ENCODE measurements around the gene EFCAB5. TPM values are rescaled to one million over a fixed set of nuclear protein-coding genes. Genes with fewer than 3 reads are reported as not detected.

The EFCAB5 gene
- total and polyA plus RNA-seq, 10 of the 15 experiments (the other 5 are each of a cell fraction or from before 2014, with no cell fraction given) = 0.39 to 2.6 (median 1.0) TPM

- TF ChIP-seq, protein P1, sequence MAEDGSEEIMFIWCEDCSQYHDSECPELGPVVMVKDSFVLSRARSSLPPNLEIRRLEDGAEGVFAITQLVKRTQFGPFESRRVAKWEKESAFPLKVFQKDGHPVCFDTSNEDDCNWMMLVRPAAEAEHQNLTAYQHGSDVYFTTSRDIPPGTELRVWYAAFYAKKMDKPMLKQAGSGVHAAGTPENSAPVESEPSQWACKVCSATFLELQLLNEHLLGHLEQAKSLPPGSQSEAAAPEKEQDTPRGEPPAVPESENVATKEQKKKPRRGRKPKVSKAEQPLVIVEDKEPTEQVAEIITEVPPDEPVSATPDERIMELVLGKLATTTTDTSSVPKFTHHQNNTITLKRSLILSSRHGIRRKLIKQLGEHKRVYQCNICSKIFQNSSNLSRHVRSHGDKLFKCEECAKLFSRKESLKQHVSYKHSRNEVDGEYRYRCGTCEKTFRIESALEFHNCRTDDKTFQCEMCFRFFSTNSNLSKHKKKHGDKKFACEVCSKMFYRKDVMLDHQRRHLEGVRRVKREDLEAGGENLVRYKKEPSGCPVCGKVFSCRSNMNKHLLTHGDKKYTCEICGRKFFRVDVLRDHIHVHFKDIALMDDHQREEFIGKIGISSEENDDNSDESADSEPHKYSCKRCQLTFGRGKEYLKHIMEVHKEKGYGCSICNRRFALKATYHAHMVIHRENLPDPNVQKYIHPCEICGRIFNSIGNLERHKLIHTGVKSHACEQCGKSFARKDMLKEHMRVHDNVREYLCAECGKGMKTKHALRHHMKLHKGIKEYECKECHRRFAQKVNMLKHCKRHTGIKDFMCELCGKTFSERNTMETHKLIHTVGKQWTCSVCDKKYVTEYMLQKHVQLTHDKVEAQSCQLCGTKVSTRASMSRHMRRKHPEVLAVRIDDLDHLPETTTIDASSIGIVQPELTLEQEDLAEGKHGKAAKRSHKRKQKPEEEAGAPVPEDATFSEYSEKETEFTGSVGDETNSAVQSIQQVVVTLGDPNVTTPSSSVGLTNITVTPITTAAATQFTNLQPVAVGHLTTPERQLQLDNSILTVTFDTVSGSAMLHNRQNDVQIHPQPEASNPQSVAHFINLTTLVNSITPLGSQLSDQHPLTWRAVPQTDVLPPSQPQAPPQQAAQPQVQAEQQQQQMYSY (CRISPR knock-in tag; IDR thresholded peaks at IDR 0.05) = no peak
- TF ChIP-seq IRF4 (IDR thresholded peaks at IDR 0.05; ENCODE audit: low read depth, low read length) = no peak
- TF ChIP-seq SMC3 (IDR thresholded peaks at IDR 0.05; ENCODE audit: borderline replicate concordance, low read length) = no peak
- TF ChIP-seq SMAD5 (IDR thresholded peaks at IDR 0.05; ENCODE audit: low read depth) = no peak
- TF ChIP-seq PKNOX1 (IDR thresholded peaks at IDR 0.05) = no peak
These were observed at the start of gene EFCAB5 (continued) for GRCh38 chr17:29941334-29941733.

DNA sequence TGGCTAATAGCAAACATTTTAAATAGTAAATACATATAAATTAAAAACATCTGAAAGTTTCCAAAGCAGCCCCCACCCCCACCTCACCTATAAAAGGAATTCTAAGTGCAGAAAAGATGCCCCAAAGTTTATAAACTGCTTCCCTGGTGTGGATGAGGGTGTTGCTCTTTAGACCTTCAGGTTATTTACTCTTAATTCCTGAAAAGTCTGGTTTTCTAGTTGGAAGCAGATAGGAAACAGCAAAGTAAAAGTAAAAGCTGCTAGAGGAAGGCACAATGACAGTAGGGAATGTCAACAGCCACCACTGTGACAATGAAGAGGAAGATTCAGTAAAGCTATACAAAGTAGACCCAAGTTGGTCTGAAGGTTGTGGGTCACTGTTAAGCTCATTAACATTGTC is 49.2 kb upstream of the EFCAB5 start:
- H3K27ac ChIP-seq (ENCODE audit: control insufficient read depth, insufficient read depth) = no peak overlapping the region
- H4K20me1 ChIP-seq (ENCODE audit: control insufficient read depth, insufficient read depth) = no peaks in the 10 kb centered on the region; the same call in 1 of the 2 replicates
- intact Hi-C loops (cut with micrococcal nuclease; ENCODE audit: unreplicated experiment) (no loop called here), in situ Hi-C loops (cut with MboI) (no loop called here)
- no peaks in the 10 kb centered on the region for H3K27me3 ChIP-seq (replicated peaks in 1 of 2; ENCODE audit: control insufficient read depth in 2 of 2, insufficient read depth in 2 of 2, low read length in 1 of 2)
- ChIA-PET SMC1A (ENCODE audit: uncharacterized antibody, unreplicated experiment) (interaction anchor here (1.0 to 2.3 kb wide), 8 partner anchors 17 to 129 kb away, joined by 3 to 14 read pairs (median 4); partner anchors contain the start of gene SSH2), POLR2A (interaction anchor here (1.2 kb wide), 1 partner anchor 14 kb away, joined by 3 read pairs; no protein-coding TSS in a partner anchor), RAD21 (ENCODE audit: unreplicated experiment) (interaction anchor here (0.8 to 2.3 kb wide), 4 partner anchors 24 to 85 kb away, joined by 3 to 10 read pairs (median 5); no protein-coding TSS in a partner anchor), CTCF (interaction anchor here (0.6 to 1.4 kb wide), 9 partner anchors 17 to 113 kb away, joined by 3 to 5 read pairs (median 3); no protein-coding TSS in a partner anchor)
- peaks cover 8% of the 10 kb centered on the region for H3K79me2 ChIP-seq (ENCODE audit: control insufficient read depth, insufficient read depth, low read length)
- H3K4me2 ChIP-seq (ENCODE audit: control insufficient read depth, insufficient read depth) = no peak overlapping the region
- no peaks in the 10 kb centered on the region; the same call in 1 of the 3 replicates for H3K9me3 ChIP-seq (replicated peaks; ENCODE audit: control insufficient read depth, insufficient read depth, low read length)
- ATAC-seq (no peak), FAIRE-seq (no peak), DNase-seq (ENCODE audit: low read depth, low spot score) (no peak)
- H3K4me1 ChIP-seq (ENCODE audit: control insufficient read depth, insufficient read depth, low read length) = no peaks in the 10 kb centered on the region; the same call in 1 of the 2 replicates
- no peak overlapping the region for H2AFZ ChIP-seq (ENCODE audit: control insufficient read depth, low read depth, low read length)
- H3K36me3 ChIP-seq (ENCODE audit: control insufficient read depth in 2 of 2, insufficient read depth in 2 of 2, low read length in 1 of 2) = 0 out of 4 replicates have a peak, but pooled peaks cover 0 to 5% of the 10 kb centered on the region in 2 experiments
- no peak overlapping the region for H3K9ac ChIP-seq (ENCODE audit: control insufficient read depth, insufficient read depth, low read length)
- BruUV-seq (replicated peaks) = no TSS peak
- no peak overlapping the region for H3K4me3 ChIP-seq
- TF ChIP-seq SRF (IDR thresholded peaks at IDR 0.05; ENCODE audit: low read depth in 2 of 2, low read length in 2 of 2) (no peak), ZZZ3 (IDR thresholded peaks at IDR 0.05; ENCODE audit: control insufficient read depth, insufficient read length, low read depth) (no peak), NFIC (IDR thresholded peaks at IDR 0.05; ENCODE audit: low read depth, low read length) (no peak), LARP7 (IDR thresholded peaks at IDR 0.05) (no peak), MXI1 (IDR thresholded peaks at IDR 0.05; ENCODE audit: low read depth, low read length) (no peak), ZSCAN29 (IDR thresholded peaks at IDR 0.05) (no peak), HDAC6 (IDR thresholded peaks at IDR 0.05; ENCODE audit: unreplicated experiment) (no peak)
- TF ChIP-seq, protein P2, sequence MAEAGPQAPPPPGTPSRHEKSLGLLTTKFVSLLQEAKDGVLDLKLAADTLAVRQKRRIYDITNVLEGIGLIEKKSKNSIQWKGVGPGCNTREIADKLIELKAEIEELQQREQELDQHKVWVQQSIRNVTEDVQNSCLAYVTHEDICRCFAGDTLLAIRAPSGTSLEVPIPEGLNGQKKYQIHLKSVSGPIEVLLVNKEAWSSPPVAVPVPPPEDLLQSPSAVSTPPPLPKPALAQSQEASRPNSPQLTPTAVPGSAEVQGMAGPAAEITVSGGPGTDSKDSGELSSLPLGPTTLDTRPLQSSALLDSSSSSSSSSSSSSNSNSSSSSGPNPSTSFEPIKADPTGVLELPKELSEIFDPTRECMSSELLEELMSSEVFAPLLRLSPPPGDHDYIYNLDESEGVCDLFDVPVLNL (IDR thresholded peaks at IDR 0.05; ENCODE audit: low read depth, low read length) = no peak
- TF ChIP-seq, protein P3, sequence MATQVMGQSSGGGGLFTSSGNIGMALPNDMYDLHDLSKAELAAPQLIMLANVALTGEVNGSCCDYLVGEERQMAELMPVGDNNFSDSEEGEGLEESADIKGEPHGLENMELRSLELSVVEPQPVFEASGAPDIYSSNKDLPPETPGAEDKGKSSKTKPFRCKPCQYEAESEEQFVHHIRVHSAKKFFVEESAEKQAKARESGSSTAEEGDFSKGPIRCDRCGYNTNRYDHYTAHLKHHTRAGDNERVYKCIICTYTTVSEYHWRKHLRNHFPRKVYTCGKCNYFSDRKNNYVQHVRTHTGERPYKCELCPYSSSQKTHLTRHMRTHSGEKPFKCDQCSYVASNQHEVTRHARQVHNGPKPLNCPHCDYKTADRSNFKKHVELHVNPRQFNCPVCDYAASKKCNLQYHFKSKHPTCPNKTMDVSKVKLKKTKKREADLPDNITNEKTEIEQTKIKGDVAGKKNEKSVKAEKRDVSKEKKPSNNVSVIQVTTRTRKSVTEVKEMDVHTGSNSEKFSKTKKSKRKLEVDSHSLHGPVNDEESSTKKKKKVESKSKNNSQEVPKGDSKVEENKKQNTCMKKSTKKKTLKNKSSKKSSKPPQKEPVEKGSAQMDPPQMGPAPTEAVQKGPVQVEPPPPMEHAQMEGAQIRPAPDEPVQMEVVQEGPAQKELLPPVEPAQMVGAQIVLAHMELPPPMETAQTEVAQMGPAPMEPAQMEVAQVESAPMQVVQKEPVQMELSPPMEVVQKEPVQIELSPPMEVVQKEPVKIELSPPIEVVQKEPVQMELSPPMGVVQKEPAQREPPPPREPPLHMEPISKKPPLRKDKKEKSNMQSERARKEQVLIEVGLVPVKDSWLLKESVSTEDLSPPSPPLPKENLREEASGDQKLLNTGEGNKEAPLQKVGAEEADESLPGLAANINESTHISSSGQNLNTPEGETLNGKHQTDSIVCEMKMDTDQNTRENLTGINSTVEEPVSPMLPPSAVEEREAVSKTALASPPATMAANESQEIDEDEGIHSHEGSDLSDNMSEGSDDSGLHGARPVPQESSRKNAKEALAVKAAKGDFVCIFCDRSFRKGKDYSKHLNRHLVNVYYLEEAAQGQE (IDR thresholded peaks at IDR 0.05; ENCODE audit: low read depth, low read length) = no peak

Measured in GM12878 (cell line).